Measurements from ENCODE around the gene UCKL1.

The UCKL1 gene

GRCh38 chr20:63895952-63896263, 60.3 kb downstream of the UCKL1 start:
- no peaks in the 10 kb centered on the region for H3K9me3 ChIP-seq (ENCODE audit: control insufficient read depth, insufficient read depth, low read length)
- H3K36me3 ChIP-seq (ENCODE audit: control insufficient read depth, insufficient read depth, low read length), result peaks cover 9% of the 10 kb centered on the region
- peak overlapping the region; percentile 30 for H3K4me3 ChIP-seq (ENCODE audit: low read depth, low read length)
- no peaks in the 10 kb centered on the region for H3K27me3 ChIP-seq (ENCODE audit: control insufficient read depth, insufficient read depth, low read length)
- peaks cover 3% of the 10 kb centered on the region for H3K4me1 ChIP-seq (ENCODE audit: control insufficient read depth, insufficient read depth, low read length)
- no peak overlapping the region for H3K9ac ChIP-seq (ENCODE audit: low read depth, low read length)

- no peak overlapping the region for H3K9ac ChIP-seq (ENCODE audit: low read depth, low read length)
- H3K4me1 ChIP-seq (ENCODE audit: control insufficient read depth, insufficient read depth, low read length), result peaks cover 3% of the 10 kb centered on the region
- H3K27me3 ChIP-seq (ENCODE audit: control insufficient read depth, insufficient read depth, low read length), result no peaks in the 10 kb centered on the region
- peak overlapping the region; percentile 30 for H3K4me3 ChIP-seq (ENCODE audit: low read depth, low read length)
- peaks cover 12% of the 10 kb centered on the region for H3K36me3 ChIP-seq (ENCODE audit: control insufficient read depth, insufficient read depth, low read length)
- no peaks in the 10 kb centered on the region for H3K9me3 ChIP-seq (ENCODE audit: control insufficient read depth, insufficient read depth, low read length)
Observed at GRCh38 chr20:63895202-63895951, 60.8 kb downstream of the UCKL1 start.

GRCh38 chr20:63894358-63895201, 61.6 kb downstream of the UCKL1 start, which contains the start of gene DNAJC5:
Gene DNAJC5 (plus strand): TSS chr20:63895126. CDS start chr20:63928346, 33,220 bp downstream.
- Histone ChIP-seq H3K4me3 (ENCODE audit: low read depth, low read length) (peak within 1 kb of the TSS; percentile 64), H3K27me3 (ENCODE audit: control insufficient read depth, insufficient read depth, low read length) (no peaks in the 10 kb centered on the region), H3K4me1 (ENCODE audit: control insufficient read depth, insufficient read depth, low read length) (peaks cover 3% of the 10 kb centered on the region), H3K9me3 (ENCODE audit: control insufficient read depth, insufficient read depth, low read length) (no peaks in the 10 kb centered on the region), H3K36me3 (ENCODE audit: control insufficient read depth, insufficient read depth, low read length) (peaks cover 18% of the 10 kb centered on the region), H3K9ac (ENCODE audit: low read depth, low read length) (no peak within 1 kb of the TSS)

- H3K9ac ChIP-seq (ENCODE audit: low read depth, low read length), result no peak overlapping the region
- no peaks in the 10 kb centered on the region for H3K27me3 ChIP-seq (ENCODE audit: control insufficient read depth, insufficient read depth, low read length)
- peak overlapping the region; percentile 64 for H3K4me3 ChIP-seq (ENCODE audit: low read depth, low read length)
- peaks cover 24% of the 10 kb centered on the region for H3K36me3 ChIP-seq (ENCODE audit: control insufficient read depth, insufficient read depth, low read length)
- peaks cover 3% of the 10 kb centered on the region for H3K4me1 ChIP-seq (ENCODE audit: control insufficient read depth, insufficient read depth, low read length)
- H3K9me3 ChIP-seq (ENCODE audit: control insufficient read depth, insufficient read depth, low read length), result no peaks in the 10 kb centered on the region
Observed at GRCh38 chr20:63893999-63894357, 62.2 kb downstream of the UCKL1 start.

GRCh38 chr20:63892402-63892801, 63.8 kb downstream of the UCKL1 start:
- no peak overlapping the region for H3K9ac ChIP-seq (ENCODE audit: low read depth, low read length)
- no peaks in the 10 kb centered on the region for H3K27me3 ChIP-seq (ENCODE audit: control insufficient read depth, insufficient read depth, low read length)
- H3K36me3 ChIP-seq (ENCODE audit: control insufficient read depth, insufficient read depth, low read length), result peaks cover 24% of the 10 kb centered on the region
- H3K9me3 ChIP-seq (ENCODE audit: control insufficient read depth, insufficient read depth, low read length), result no peaks in the 10 kb centered on the region
- no peak overlapping the region for H3K4me3 ChIP-seq (ENCODE audit: low read depth, low read length)
- H3K4me1 ChIP-seq (ENCODE audit: control insufficient read depth, insufficient read depth, low read length), result peaks cover 3% of the 10 kb centered on the region

GRCh38 chr20:63891061-63892002, 64.9 kb downstream of the UCKL1 start:
- Histone ChIP-seq H3K36me3 (ENCODE audit: control insufficient read depth, insufficient read depth, low read length) (peaks cover 29% of the 10 kb centered on the region), H3K9ac (ENCODE audit: low read depth, low read length) (no peak overlapping the region)

GRCh38 chr20:63890616-63891015, 65.6 kb downstream of the UCKL1 start:
- Histone ChIP-seq H3K36me3 (ENCODE audit: control insufficient read depth, insufficient read depth, low read length) (peaks cover 29% of the 10 kb centered on the region), H3K9ac (ENCODE audit: low read depth, low read length) (no peak overlapping the region), H3K4me3 (ENCODE audit: low read depth, low read length) (no peak overlapping the region)

More at GRCh38 chr20:63891061-63892002, 64.9 kb downstream of the UCKL1 start:
- H3K4me1 ChIP-seq (ENCODE audit: control insufficient read depth, insufficient read depth, low read length), result peaks cover 3% of the 10 kb centered on the region
- H3K4me3 ChIP-seq (ENCODE audit: low read depth, low read length), result no peak overlapping the region
- no peaks in the 10 kb centered on the region for H3K27me3 ChIP-seq (ENCODE audit: control insufficient read depth, insufficient read depth, low read length)
- H3K9me3 ChIP-seq (ENCODE audit: control insufficient read depth, insufficient read depth, low read length), result no peaks in the 10 kb centered on the region

GRCh38 chr20:63890201-63890576, 66.0 kb downstream of the UCKL1 start:
- Histone ChIP-seq H3K4me1 (ENCODE audit: control insufficient read depth, insufficient read depth, low read length) (peaks cover 3% of the 10 kb centered on the region), H3K9ac (ENCODE audit: low read depth, low read length) (no peak overlapping the region), H3K4me3 (ENCODE audit: low read depth, low read length) (no peak overlapping the region), H3K36me3 (ENCODE audit: control insufficient read depth, insufficient read depth, low read length) (peaks cover 30% of the 10 kb centered on the region), H3K9me3 (ENCODE audit: control insufficient read depth, insufficient read depth, low read length) (no peaks in the 10 kb centered on the region), H3K27me3 (ENCODE audit: control insufficient read depth, insufficient read depth, low read length) (no peaks in the 10 kb centered on the region)

More at GRCh38 chr20:63890616-63891015, 65.6 kb downstream of the UCKL1 start:
- Histone ChIP-seq H3K9me3 (ENCODE audit: control insufficient read depth, insufficient read depth, low read length) (no peaks in the 10 kb centered on the region), H3K27me3 (ENCODE audit: control insufficient read depth, insufficient read depth, low read length) (no peaks in the 10 kb centered on the region), H3K4me1 (ENCODE audit: control insufficient read depth, insufficient read depth, low read length) (peaks cover 3% of the 10 kb centered on the region)
